ENCODE data around the gene CCDC85C.

CCDC85C gene

GRCh38 chr14:99467336-99468078, 136.5 kb downstream of the CCDC85C start:
- no peak for DNase-seq

DNA sequence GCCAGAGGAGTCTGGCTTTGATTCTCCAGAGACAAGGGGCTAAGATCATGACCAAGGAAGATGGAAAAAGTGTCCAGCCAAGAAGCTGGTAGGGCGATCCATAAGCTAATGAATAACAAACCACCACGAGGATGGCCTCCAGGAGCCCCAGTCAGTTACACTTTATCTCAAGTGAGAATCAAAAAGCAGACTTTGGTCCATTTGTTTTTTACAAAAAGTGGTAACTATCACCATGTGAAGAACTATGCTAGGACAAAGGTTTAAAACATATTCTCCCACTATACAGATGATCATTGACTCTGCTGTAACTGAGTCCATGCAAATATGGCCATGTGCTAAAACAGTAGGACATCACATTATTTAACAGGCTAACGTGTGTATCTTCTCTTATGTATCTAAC, 137.2 kb downstream of the CCDC85C start:
- DNase-seq: no peak

GRCh38 chr14:99465288-99465687, 138.7 kb downstream of the CCDC85C start:
- no peak for DNase-seq

DNA sequence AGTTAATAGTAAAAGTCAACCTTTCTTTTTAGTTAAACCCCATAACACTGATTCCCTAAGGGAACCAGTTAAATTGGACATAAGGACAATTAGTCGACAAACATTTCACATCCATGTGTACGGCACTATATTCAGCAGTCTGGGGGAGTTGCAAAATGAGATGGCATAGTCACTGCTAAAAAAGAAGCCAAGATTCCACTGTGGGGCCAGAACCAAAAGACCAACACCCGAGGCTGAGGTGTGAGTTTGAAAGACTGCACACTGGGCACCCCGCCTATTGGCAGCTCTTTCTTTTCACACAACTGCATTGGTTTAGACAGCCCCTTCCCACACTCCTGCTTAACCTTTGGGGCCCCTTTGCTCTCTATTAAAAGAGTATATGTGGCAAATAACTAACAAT, 140.0 kb downstream of the CCDC85C start:
- no peak for DNase-seq

GRCh38 chr14:99462210-99462609, 141.8 kb downstream of the CCDC85C start:
- DNase-seq: peak; percentile 7

- DNase-seq: no peak
Observed at GRCh38 chr14:99461411-99462085, 142.5 kb downstream of the CCDC85C start.

- DNase-seq: no peak
Observed at GRCh38 chr14:99460793-99461192, 143.2 kb downstream of the CCDC85C start.

GRCh38 chr14:99459481-99460100, 144.4 kb downstream of the CCDC85C start:
- DNase-seq: no peak

GRCh38 chr14:99454246-99454645, 149.8 kb downstream of the CCDC85C start:
- DNase-seq: no peak

- DNase-seq: no peak
Observed at GRCh38 chr14:99452968-99453367, 151.0 kb downstream of the CCDC85C start.

GRCh38 chr14:99451234-99451633, 152.8 kb downstream of the CCDC85C start:
- no peak for DNase-seq

DNA sequence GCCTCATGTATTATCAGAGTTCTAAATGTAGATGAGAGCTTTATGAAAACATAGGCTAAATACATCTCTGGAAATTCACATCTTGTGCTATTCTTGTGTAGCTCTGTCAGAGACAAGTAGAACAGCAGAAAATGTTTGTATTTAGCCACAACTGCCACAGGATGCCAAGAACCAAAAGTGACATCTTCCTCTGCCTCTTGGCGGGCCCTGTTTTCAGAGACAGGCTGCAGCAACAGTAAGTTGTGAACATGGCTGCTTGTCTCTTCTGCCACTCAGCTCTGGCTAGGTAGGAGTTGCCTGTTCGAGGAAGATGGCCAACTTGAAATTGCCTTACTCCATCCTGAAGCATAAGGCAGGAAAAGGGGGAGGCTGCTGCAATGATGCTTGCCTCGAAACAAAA, 153.7 kb downstream of the CCDC85C start:
- no peak for DNase-seq
